HEK293T (cell line): ENCODE data around the gene FGF2.

Experiments
- BHLHE40 ChIP-seq: fragments of 450-650 bp; IDR thresholded peaks from 2 replicates; pipeline ENCODE4 v1.6.1; 2016; ENCODE audit warnings: mild to moderate bottlenecking, moderate library complexity, borderline replicate concordance
- ELF4 ChIP-seq: fragments of 450-650 bp; IDR thresholded peaks from 2 replicates; pipeline ENCODE4 v1.6.1; 2017; ENCODE audit warnings: antibody characterized with exemption
- FOXA1 ChIP-seq: fragments of 450-650 bp; IDR thresholded peaks from 2 replicates; pipeline ENCODE4 v1.6.1; 2016; ENCODE audit warnings: mild to moderate bottlenecking
- FOXK2 ChIP-seq: fragments of 450-650 bp; IDR thresholded peaks from 2 replicates; pipeline ENCODE4 v1.6.1; 2016; ENCODE audit warnings: mild to moderate bottlenecking
- FOXM1 ChIP-seq: fragments of 450-650 bp; IDR thresholded peaks from 2 replicates; pipeline ENCODE4 v1.6.1; 2017; ENCODE audit warnings: mild to moderate bottlenecking, borderline replicate concordance
- LEF1 ChIP-seq: fragments of 450-650 bp; IDR thresholded peaks from 2 replicates; pipeline ENCODE4 v1.6.1; 2017; ENCODE audit warnings: mild to moderate bottlenecking, borderline replicate concordance
- SP1 ChIP-seq: fragments of 450-650 bp; IDR thresholded peaks from 2 replicates; pipeline ENCODE4 v1.6.1; 2017
- TARDBP ChIP-seq: fragments of 450-650 bp; IDR thresholded peaks from 2 replicates; pipeline ENCODE4 v1.6.1; 2016
- ZNF384 ChIP-seq: fragments of 450-650 bp; IDR thresholded peaks from 2 replicates; pipeline ENCODE4 v1.6.1; 2016

- TF ChIP-seq FOXA1: no peak
- TF ChIP-seq BHLHE40: no peak
- TF ChIP-seq TARDBP: no peak
- TF ChIP-seq ZNF384: no peak
- TF ChIP-seq SP1: no peak
- TF ChIP-seq LEF1: no peak
- no peak for TF ChIP-seq FOXM1
- TF ChIP-seq FOXK2: no peak
- no peak for TF ChIP-seq ELF4
Measured at GRCh38 chr4:122894827-122895226, 68.2 kb downstream of the FGF2 start.
